SK-N-SH treated with all-trans-retinoic acid at 6 μM for 48 hours (cell line): Measurements from ENCODE around the gene HACD2.

ENCODE experiments used
- ATAC-seq: fragments of 200-7000 bp; cut with Tn5 transposase; 3 replicates; pipeline ENCODE4 v1.9.1; 2020; ENCODE audit warnings: mild to moderate bottlenecking, moderate library complexity
- BACH2 ChIP-seq: fragments of 250-450 bp; sonication (Bioruptor Pico); IDR thresholded peaks from 2 replicates; pipeline ENCODE4 v1.9.0; 2021; ENCODE audit warnings: mild to moderate bottlenecking, borderline replicate concordance
- CREB5 ChIP-seq: fragments of 250-450 bp; sonication (Bioruptor Pico); IDR thresholded peaks from 2 replicates; pipeline ENCODE4 v1.5.1; 2020; ENCODE audit warnings: low read depth, mild to moderate bottlenecking, moderate library complexity
- CSDC2 ChIP-seq: fragments of 250-450 bp; sonication (Bioruptor Pico); IDR thresholded peaks from 2 replicates; pipeline ENCODE4 v1.5.0; 2020; ENCODE audit warnings: mild to moderate bottlenecking, moderate library complexity
- CSRNP3 ChIP-seq: fragments of 250-450 bp; sonication (Bioruptor Pico); IDR thresholded peaks from 2 replicates; pipeline ENCODE4 v1.5.1; 2021; ENCODE audit warnings: mild to moderate bottlenecking, moderate library complexity
- ESRRG ChIP-seq: fragments of 250-450 bp; sonication (Bioruptor Pico); IDR thresholded peaks from 2 replicates; pipeline ENCODE4 v1.6.1; 2021; ENCODE audit warnings: mild to moderate bottlenecking
- GLIS3 ChIP-seq: fragments of 250-450 bp; sonication (Bioruptor Pico); IDR thresholded peaks from 2 replicates; pipeline ENCODE4 v1.5.0; 2020; ENCODE audit warnings: mild to moderate bottlenecking, moderate library complexity
- ISL1 ChIP-seq: fragments of 250-450 bp; sonication (Bioruptor Pico); IDR thresholded peaks from 2 replicates; pipeline ENCODE4 v2.1.2; 2022; ENCODE audit warnings: mild to moderate bottlenecking, moderate library complexity
- OSR1 ChIP-seq: fragments of 250-450 bp; sonication (Bioruptor Pico); IDR thresholded peaks from 2 replicates; pipeline ENCODE4 v1.8.0; 2022; ENCODE audit warnings: moderate library complexity, mild to moderate bottlenecking, inconsistent platforms
- PATZ1 ChIP-seq: fragments of 250-450 bp; sonication (Bioruptor Pico); IDR thresholded peaks from 2 replicates; pipeline ENCODE4 v1.8.0; 2020; ENCODE audit warnings: mild to moderate bottlenecking, moderate library complexity, borderline replicate concordance
- POU6F1 ChIP-seq: fragments of 250-450 bp; sonication (Bioruptor Pico); IDR thresholded peaks from 2 replicates; pipeline ENCODE4 v1.8.0; 2021; ENCODE audit warnings: low read depth, mild to moderate bottlenecking, moderate library complexity, borderline replicate concordance
- PPARA ChIP-seq: fragments of 250-450 bp; sonication (Bioruptor Pico); IDR thresholded peaks from 2 replicates; pipeline ENCODE4 v1.5.0; 2020; ENCODE audit warnings: mild to moderate bottlenecking, borderline replicate concordance
- RARB ChIP-seq: fragments of 250-450 bp; sonication (Bioruptor Pico); IDR thresholded peaks from 2 replicates; pipeline ENCODE4 v1.8.0; 2021; ENCODE audit warnings: mild to moderate bottlenecking, moderate library complexity
- TOX ChIP-seq: fragments of 250-450 bp; sonication (Bioruptor Pico); IDR thresholded peaks from 2 replicates; pipeline ENCODE4 v1.8.0; 2021; ENCODE audit warnings: mild to moderate bottlenecking, moderate library complexity, borderline replicate concordance
- TSHZ2 ChIP-seq: fragments of 250-450 bp; sonication (Bioruptor Pico); IDR thresholded peaks from 2 replicates; pipeline ENCODE4 v1.5.0; 2020; ENCODE audit warnings: mild to moderate bottlenecking, moderate library complexity
- ZC3H10 ChIP-seq: fragments of 250-450 bp; sonication (Bioruptor Pico); IDR thresholded peaks from 2 replicates; pipeline ENCODE4 v1.5.1; 2021; ENCODE audit warnings: mild to moderate bottlenecking, moderate library complexity
- ZFP3 ChIP-seq: fragments of 250-450 bp; sonication (Bioruptor Pico); IDR thresholded peaks from 2 replicates; pipeline ENCODE4 v1.5.0; 2020; ENCODE audit warnings: mild to moderate bottlenecking, moderate library complexity
- ZFP30 ChIP-seq: fragments of 450-650 bp; formaldehyde crosslinking; IDR thresholded peaks from 2 replicates; pipeline ENCODE4 v1.5.0; 2022; ENCODE audit warnings: mild to moderate bottlenecking, moderate library complexity
- ZNF565 ChIP-seq: fragments of 450-650 bp; formaldehyde crosslinking; conservative IDR thresholded peaks from 2 replicates; pipeline ENCODE4 v1.5.0; 2020; ENCODE audit warnings: low read depth, mild to moderate bottlenecking, moderate library complexity
- ZNF70 ChIP-seq: fragments of 450-650 bp; formaldehyde crosslinking; IDR thresholded peaks from 2 replicates; pipeline ENCODE4 v1.5.0; 2020; ENCODE audit warnings: mild to moderate bottlenecking, moderate library complexity
- ZNF8 ChIP-seq: fragments of 450-650 bp; formaldehyde crosslinking; IDR thresholded peaks from 2 replicates; pipeline ENCODE4 v1.5.0; 2020; ENCODE audit warnings: mild to moderate bottlenecking, moderate library complexity

Gene HACD2

GRCh38 chr3:123481071-123481470 lies 103.8 kb downstream of the HACD2 start:
- no peak for ATAC-seq
- TF ChIP-seq ISL1 (CRISPR knock-in tag) = no peak

- TF ChIP-seq ZFP3 (CRISPR knock-in tag) (no peak), RARB (CRISPR knock-in tag) (no peak), ZC3H10 (CRISPR knock-in tag) (no peak), TOX (CRISPR knock-in tag) (no peak), ZFP30 (no peak)
- ATAC-seq = no peak
Measured at GRCh38 chr3:123480428-123480827, 104.4 kb downstream of the HACD2 start.

GRCh38 chr3:123479891-123480290 lies 105.0 kb downstream of the HACD2 start:
- ATAC-seq = no peak
- TF ChIP-seq OSR1 (CRISPR knock-in tag) (no peak), GLIS3 (CRISPR knock-in tag) (no peak), RARB (CRISPR knock-in tag) (no peak), CSDC2 (CRISPR knock-in tag) (no peak), CREB5 (no peak), BACH2 (CRISPR knock-in tag) (no peak), TOX (CRISPR knock-in tag) (no peak), PATZ1 (CRISPR knock-in tag) (no peak), ISL1 (CRISPR knock-in tag) (no peak), ESRRG (CRISPR knock-in tag) (no peak), POU6F1 (CRISPR knock-in tag) (no peak)

GRCh38 chr3:123478314-123478713 lies 106.5 kb downstream of the HACD2 start:
- no peak for ATAC-seq
- TF ChIP-seq RARB (CRISPR knock-in tag) = no peak
- TF ChIP-seq ZNF8 (CRISPR knock-in tag) = no peak
- TF ChIP-seq TOX (CRISPR knock-in tag) = no peak
- no peak for TF ChIP-seq ZNF565 (CRISPR knock-in tag)
- no peak for TF ChIP-seq TSHZ2 (CRISPR knock-in tag)
- no peak for TF ChIP-seq CSRNP3 (CRISPR knock-in tag)
- no peak for TF ChIP-seq BACH2 (CRISPR knock-in tag)
- TF ChIP-seq PPARA (CRISPR knock-in tag) = no peak
- no peak for TF ChIP-seq ZFP3 (CRISPR knock-in tag)
- TF ChIP-seq ZNF70 (CRISPR knock-in tag) = no peak
- no peak for TF ChIP-seq CSDC2 (CRISPR knock-in tag)
- TF ChIP-seq POU6F1 (CRISPR knock-in tag) = no peak
- TF ChIP-seq PATZ1 (CRISPR knock-in tag) = no peak
